ENCODE data around the gene MTCP1. TPM values are rescaled to one million over a fixed set of nuclear protein-coding genes. Genes with fewer than 3 reads are reported as not detected.

MTCP1 gene
- total RNA-seq: 1 to 10 TPM; 1.7 to 9.7 TPM

GRCh38 chrX:155070975-155071693 is at the start of gene MTCP1, which contains the start of the genes BRCC3 and CMC4:
Gene MTCP1, minus strand, starts transcription at chrX:155071136. Its CDS starts 5,126 bp downstream, at chrX:155066010.
Gene BRCC3, plus strand, starts transcription at chrX:155071508. Its CDS starts 20 bp downstream, at chrX:155071528.
Gene CMC4, minus strand, starts transcription at chrX:155071136. Its CDS starts 7,113 bp downstream, at chrX:155064023.

GRCh38 chrX:155026727-155027508 is 44.0 kb downstream of the MTCP1 start, which contains the start of gene FUNDC2:
Gene FUNDC2, plus strand, starts transcription at chrX:155026844. Its CDS starts 95 bp downstream, at chrX:155026939.

GRCh38 chrX:155022585-155022984 is 48.4 kb downstream of the MTCP1 start, which contains the start of gene F8:
Gene F8, minus strand, starts transcription at chrX:155022723. Its CDS starts 171 bp downstream, at chrX:155022552.

Other genes starting within 250 kb of the MTCP1 start
- not detected for gene SMIM9, start 236.5 kb downstream of the MTCP1 start, total RNA-seq
- 1 to 10 TPM; 4.7 to 5.5 TPM for gene F8A1, start 184.8 kb downstream of the MTCP1 start, total RNA-seq
- gene F8, start 48.4 kb downstream of the MTCP1 start, total RNA-seq: 1 to 10 TPM; 1.3 to 4.8 TPM
- gene FUNDC2, start 44.3 kb downstream of the MTCP1 start, total RNA-seq: 10 to 100 TPM; 25.1 to 31.6 TPM
- 10 to 100 TPM in 1 of 2 donors, 1 to 10 TPM in 1; 9.6 to 10.3 TPM for gene CMC4, start within 50 bp of the MTCP1 start, total RNA-seq
- 10 to 100 TPM in 1 of 2 donors, 1 to 10 TPM in 1; 9.3 to 11.7 TPM for gene BRCC3, start 372 bp upstream of the MTCP1 start, total RNA-seq
- gene VBP1, start 145.3 kb upstream of the MTCP1 start, total RNA-seq: 10 to 100 TPM; 35.8 to 57.9 TPM
- under 1 TPM; under 0.01 to 0.33 TPM for gene RAB39B, start 193.4 kb upstream of the MTCP1 start, total RNA-seq